Adrenal gland (tissue), 12 donors: ENCODE results near the gene KIF16B. TPM values are rescaled to one million over a fixed set of nuclear protein-coding genes. Genes with fewer than 3 reads are reported as not detected.

Experiments used
- DNase-seq, 7 donors: peaks; one replicate each; pipeline ENCODE4 v3.0.0-alpha.2; 2019 to 2020
- H3K27ac ChIP-seq, 5 donors: fragments of 200-600 bp; sonication (generic) in 4 of 5; 1 replicate in 3 of 5; 2 replicates in 2 of 5; pipeline versions ENCODE4 v1.5.1 to v1.8.0; 2016 to 2020; ENCODE audit warnings: mild to moderate bottlenecking in 1 of 5
- H3K27me3 ChIP-seq: fragments of 200-600 bp; 2 replicates; pipeline ENCODE4 v1.8.0; 2021
- H3K36me3 ChIP-seq, 2 donors: fragments of 200-600 bp; replicated peaks in 1 of 2; 1 replicate in 1 of 2; 2 replicates in 1 of 2; pipeline versions ENCODE4 v1.5.1 to v1.8.0; 2018 to 2022
- H3K4me1 ChIP-seq, 2 donors: fragments of 200-600 bp; replicated peaks in 1 of 2; 1 replicate in 1 of 2; 2 replicates in 1 of 2; pipeline versions ENCODE4 v1.5.1 to v1.8.0; 2018 to 2021
- H3K4me3 ChIP-seq, 4 donors: fragments of 200-600 bp; sonication (generic) in 3 of 4; one replicate each; pipeline ENCODE4 v1.5.1; 2016 to 2018
- H3K9me3 ChIP-seq, 3 donors: fragments of 200-600 bp; sonication (generic) in 1 of 3; replicated peaks in 1 of 3; 1 replicate in 2 of 3; 2 replicates in 1 of 3; pipeline versions ENCODE4 v1.5.1 to v1.8.0; 2016 to 2021
- POLR2A ChIP-seq, 2 donors: fragments of 450-650 bp; IDR thresholded peaks; one replicate each; pipeline ENCODE4 v1.6.1; 2017; ENCODE audit warnings: antibody characterized with exemption in 2 of 2, mild to moderate bottlenecking in 2 of 2, moderate library complexity in 1 of 2
- WGBS, 4 donors: extraction: QIAGEN DNeasy Blood & Tissue Kit in 2 of 4; methylation state at CpG; one replicate each; pipeline versions ENCODE4 v1.1.5 to v1.1.7; 2013 to 2017; 5-methylcytosine and 5-hydroxymethylcytosine counted together
- intact Hi-C, 2 donors: fragments of 100-400 bp; cut with DNase I; formaldehyde crosslinking; loops; one replicate each; pipeline versions ENCODE4 v1.14.1 to v1.15.0; 2022 to 2023
- polyA plus RNA-seq, 3 donors: library from polyadenylated mRNA; stranded (reverse); fragments of 200-250 nt in 2 of 3; fragments of 350-450 nt in 1 of 3; fragmentation: Illumina TruSeq in 1 of 3; extraction: RNeasy Lipid Tissue Mini Kit (QIAGEN cat#74804) in 1 of 3; gene quantifications; one replicate each; pipeline ENCODE4 v1.2.3, GENCODE V29; 2013 to 2014
- total RNA-seq, 9 donors: library from RNA; depleted of rRNA in 4 of 9; stranded (reverse); fragments of >200 nt in 4 of 9; fragments of 120-200 nt in 1 of 9; fragmentation: NEBNext Ultra II Directional in 1 of 9; extraction: Animal tissue kit (Norgen Biotek cat#: 25700) in 1 of 9; gene quantifications; one replicate each; pipeline versions ENCODE4 v1.1.0 to v1.2.4, GENCODE V29; 2013 to 2023
- TF ChIP-seq, protein P1 (sequence below), 6 experiments: fragments of 450-650 bp in 4 of 6; fragments of 200-600 bp in 2 of 6; sonication (generic) in 1 of 6; IDR thresholded peaks; 1 replicate in 5 of 6; 2 replicates in 1 of 6; pipeline versions ENCODE4 v1.5.1 to v1.8.0; 2016 to 2021; ENCODE audit warnings: antibody characterized with exemption in 6 of 6, mild to moderate bottlenecking in 2 of 6, moderate library complexity in 1 of 6
- donor health status: healthy with polysubstance abuse.
- donor health status: Bipolar disorder and iron deficiency.
- donor health status: DM: yes; HTN: yes; CAD: no.
- donor health status: DM: no; HTN: no; CAD: no.
- donor health status: DM: no; HTN: no; CAD: no.
- donor health status: DM: yes; HTN: yes; CAD: no.

The KIF16B gene
- total and polyA plus RNA-seq, 12 donors = 8.6 to 113 (median 36.1) TPM

DNA sequence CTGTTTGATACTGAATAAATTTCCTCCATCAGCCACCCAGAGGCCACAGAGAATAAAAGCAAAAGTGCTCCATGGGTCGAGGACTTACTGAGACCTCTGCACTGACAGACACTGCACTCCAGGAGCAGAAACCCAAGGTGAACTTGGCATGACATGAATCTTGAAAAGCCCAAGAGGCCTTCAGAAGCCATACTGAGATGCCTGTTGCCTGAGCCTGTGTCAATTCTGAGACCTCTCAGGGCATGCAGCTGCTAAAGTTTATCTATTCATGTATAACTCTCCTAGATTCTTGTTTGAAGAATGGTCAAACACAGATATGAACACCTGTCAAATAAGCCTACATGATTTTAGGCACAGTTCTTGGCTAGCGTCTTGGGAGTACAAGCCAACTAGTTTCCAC, 145.7 kb downstream of the KIF16B start:
- H3K9me3 ChIP-seq = no peaks in the 10 kb centered on the region
- no peak overlapping the region for H3K4me3 ChIP-seq
- no peak for TF ChIP-seq POLR2A (IDR thresholded peaks at IDR 0.05)
- TF ChIP-seq, protein P1, sequence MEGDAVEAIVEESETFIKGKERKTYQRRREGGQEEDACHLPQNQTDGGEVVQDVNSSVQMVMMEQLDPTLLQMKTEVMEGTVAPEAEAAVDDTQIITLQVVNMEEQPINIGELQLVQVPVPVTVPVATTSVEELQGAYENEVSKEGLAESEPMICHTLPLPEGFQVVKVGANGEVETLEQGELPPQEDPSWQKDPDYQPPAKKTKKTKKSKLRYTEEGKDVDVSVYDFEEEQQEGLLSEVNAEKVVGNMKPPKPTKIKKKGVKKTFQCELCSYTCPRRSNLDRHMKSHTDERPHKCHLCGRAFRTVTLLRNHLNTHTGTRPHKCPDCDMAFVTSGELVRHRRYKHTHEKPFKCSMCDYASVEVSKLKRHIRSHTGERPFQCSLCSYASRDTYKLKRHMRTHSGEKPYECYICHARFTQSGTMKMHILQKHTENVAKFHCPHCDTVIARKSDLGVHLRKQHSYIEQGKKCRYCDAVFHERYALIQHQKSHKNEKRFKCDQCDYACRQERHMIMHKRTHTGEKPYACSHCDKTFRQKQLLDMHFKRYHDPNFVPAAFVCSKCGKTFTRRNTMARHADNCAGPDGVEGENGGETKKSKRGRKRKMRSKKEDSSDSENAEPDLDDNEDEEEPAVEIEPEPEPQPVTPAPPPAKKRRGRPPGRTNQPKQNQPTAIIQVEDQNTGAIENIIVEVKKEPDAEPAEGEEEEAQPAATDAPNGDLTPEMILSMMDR (IDR thresholded peaks at IDR 0.05) = no peak
- H3K36me3 ChIP-seq = no peaks in the 10 kb centered on the region
- intact Hi-C loops = no loop called here
- no peak overlapping the region for H3K27ac ChIP-seq
- no peaks in the 10 kb centered on the region for H3K27me3 ChIP-seq
- no peak for DNase-seq
- no peaks in the 10 kb centered on the region for H3K4me1 ChIP-seq
- 89 to 100% (median 98%) methylated on average over 2 of the region's 2 CpGs for WGBS, 4 donors

DNA sequence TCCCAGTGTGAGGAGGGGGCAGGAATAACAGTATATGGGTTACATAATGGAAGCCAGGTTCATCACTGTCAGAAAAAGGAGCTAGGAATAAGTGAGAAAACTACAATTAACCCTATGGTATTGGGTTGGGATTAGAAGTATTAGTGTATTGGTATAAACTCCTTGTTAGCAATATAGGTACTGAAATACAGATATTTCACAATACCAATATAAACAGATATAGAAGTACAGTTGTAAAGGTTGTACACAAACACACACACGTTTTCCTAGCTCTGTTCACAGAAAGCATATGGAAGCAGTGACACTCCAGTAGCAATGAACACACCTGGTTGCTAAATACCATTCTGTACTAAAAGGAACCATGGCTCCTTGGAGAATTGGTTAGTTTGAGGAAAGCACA, 148.5 kb downstream of the KIF16B start:
- H3K4me1 ChIP-seq = no peaks in the 10 kb centered on the region
- no peak overlapping the region for H3K27ac ChIP-seq
- no peak for DNase-seq
- intact Hi-C loops = no loop called here
- 68 to 100% (median 90%) methylated on average over 1 of the region's 1 CpG for WGBS, 4 donors
- no peaks in the 10 kb centered on the region for H3K27me3 ChIP-seq
- TF ChIP-seq, protein P1 (IDR thresholded peaks at IDR 0.05) = no peak
- TF ChIP-seq POLR2A (IDR thresholded peaks at IDR 0.05) = no peak
- no peak overlapping the region for H3K4me3 ChIP-seq
- no peaks in the 10 kb centered on the region for H3K36me3 ChIP-seq
- H3K9me3 ChIP-seq = no peaks in the 10 kb centered on the region

DNA sequence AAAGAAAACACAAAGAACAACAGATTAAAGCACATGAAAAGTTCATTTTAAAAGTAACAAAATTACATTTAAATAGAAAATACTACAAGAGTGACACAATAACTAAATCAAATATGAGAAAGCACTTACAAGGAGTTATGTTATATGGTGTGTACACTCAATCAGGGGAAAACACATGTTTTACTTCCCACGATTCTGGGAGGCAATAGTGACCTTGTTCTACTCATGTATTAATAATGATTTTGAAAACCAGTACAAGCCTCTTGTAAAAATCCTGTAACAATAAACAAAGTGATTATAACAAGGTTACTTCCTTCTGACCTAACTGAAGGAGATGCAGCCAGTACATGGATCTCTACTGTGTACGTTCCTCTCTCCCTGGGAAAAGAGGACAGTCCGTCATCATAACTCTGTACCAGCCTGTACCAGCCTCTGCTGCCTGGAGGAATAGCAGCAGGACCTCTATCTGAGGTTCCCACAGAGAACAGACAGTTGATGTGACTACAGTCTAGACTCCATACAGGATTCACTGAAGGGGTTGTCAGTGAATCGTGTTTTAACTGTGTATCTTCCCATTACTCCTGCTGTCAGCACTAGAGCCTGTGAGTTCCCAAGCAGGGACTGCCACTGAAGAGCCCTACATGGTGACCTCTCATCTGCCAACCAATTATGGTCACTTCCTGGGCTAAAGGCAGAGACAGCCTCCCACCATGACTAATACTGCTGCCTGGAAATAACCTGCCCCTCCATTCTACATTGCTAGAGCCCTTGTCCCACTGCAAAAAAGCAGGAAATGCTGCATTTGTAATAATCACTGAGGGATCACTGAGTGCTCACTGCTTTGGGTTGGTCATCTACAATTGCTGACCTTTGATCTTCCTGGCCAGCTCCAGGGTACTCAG, 149.7 kb downstream of the KIF16B start:
- no peaks in the 10 kb centered on the region for H3K9me3 ChIP-seq
- peak overlapping the region in 1 of 5 donors; percentile 31 for H3K27ac ChIP-seq
- H3K4me1 ChIP-seq = no peaks in the 10 kb centered on the region
- WGBS, 4 donors = 63 to 72% (median 66%) methylated on average over 4 of the region's 4 CpGs
- no peak for DNase-seq
- intact Hi-C loops = no loop called here
- H3K36me3 ChIP-seq = no peaks in the 10 kb centered on the region
- H3K4me3 ChIP-seq = no peak overlapping the region
- TF ChIP-seq POLR2A (IDR thresholded peaks at IDR 0.05) = no peak
- H3K27me3 ChIP-seq = no peaks in the 10 kb centered on the region

DNA sequence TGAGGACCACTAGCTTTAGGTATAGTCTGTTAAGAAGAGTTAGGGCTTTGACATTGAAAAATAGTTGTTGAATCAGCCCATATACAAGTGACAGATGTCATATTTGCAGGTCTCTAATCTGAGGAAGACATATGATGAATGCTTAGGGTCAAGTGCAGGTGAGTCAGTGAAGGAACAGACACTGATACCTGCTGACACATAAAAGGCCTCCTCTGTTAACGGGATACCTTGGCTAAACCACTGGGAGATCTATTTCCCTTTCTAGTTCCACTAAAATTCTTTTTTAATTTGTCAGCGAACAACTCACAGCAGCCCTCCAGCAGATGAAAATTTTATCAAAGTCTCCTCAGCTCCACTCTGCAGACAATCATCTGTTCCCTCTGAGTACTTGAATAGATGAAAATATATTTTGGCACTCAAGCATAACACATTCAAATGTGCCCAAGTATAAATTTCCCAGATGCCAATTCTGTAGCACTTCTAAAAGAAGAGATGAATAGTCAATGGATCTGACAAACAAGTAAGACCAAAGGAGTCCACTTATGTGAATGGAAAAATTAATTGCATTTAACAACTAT, 154.0 kb downstream of the KIF16B start:
- Histone ChIP-seq H3K4me1 (no peaks in the 10 kb centered on the region), H3K27me3 (no peaks in the 10 kb centered on the region), H3K36me3 (no peaks in the 10 kb centered on the region), H3K27ac (no peak overlapping the region), H3K4me3 (no peak overlapping the region), H3K9me3 (no peaks in the 10 kb centered on the region)
- 88 to 97% (median 92%) methylated on average over 2 of the region's 2 CpGs for WGBS, 4 donors
- TF ChIP-seq POLR2A (IDR thresholded peaks at IDR 0.05) = no peak
- no peak for DNase-seq
- intact Hi-C loops = no loop called here

DNA sequence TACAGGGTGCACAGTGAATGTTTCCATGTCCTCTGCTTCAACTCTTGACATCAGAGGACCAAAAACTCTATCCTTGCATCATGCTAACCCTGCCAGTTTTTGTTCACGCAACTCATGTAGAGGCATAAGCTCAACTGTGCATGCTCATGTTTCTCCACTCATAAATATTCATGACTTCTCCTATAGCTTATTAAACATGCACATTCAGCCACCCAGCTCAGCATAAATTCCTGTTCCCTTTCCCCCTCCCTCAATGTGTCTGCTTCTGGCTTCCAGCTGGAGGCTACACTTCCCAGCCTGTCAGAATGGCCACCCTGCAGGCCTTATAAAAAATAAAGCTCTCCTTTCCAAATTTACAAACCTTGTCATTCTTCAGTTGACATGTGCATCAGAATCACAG, 154.6 kb downstream of the KIF16B start:
- intact Hi-C loops = no loop called here
- TF ChIP-seq POLR2A (IDR thresholded peaks at IDR 0.05) = no peak
- TF ChIP-seq, protein P1 (IDR thresholded peaks at IDR 0.05) = no peak
- DNase-seq = no peak
- 100% methylated on average over 1 of the region's 1 CpG for WGBS, 4 donors
- Histone ChIP-seq H3K27ac (no peak overlapping the region), H3K27me3 (no peaks in the 10 kb centered on the region), H3K9me3 (no peaks in the 10 kb centered on the region), H3K36me3 (no peaks in the 10 kb centered on the region), H3K4me3 (no peak overlapping the region), H3K4me1 (no peaks in the 10 kb centered on the region)
